H9 (cell line): ENCODE data around the gene SIDT2. TPM values are rescaled to one million over a fixed set of nuclear protein-coding genes. Genes with fewer than 3 reads are reported as not detected.

Experiments
- DNase-seq: peaks from one replicate; pipeline ENCODE4 v3.0.0-alpha.2; 2017
- H2AFZ ChIP-seq: one replicate; pipeline ENCODE4 v1.6.1; 2013; ENCODE audit warnings: mild to moderate bottlenecking, low read length, control low read depth, moderate library complexity
- H2AK5ac ChIP-seq: 2 replicates; pipeline ENCODE4 v1.6.1; 2013; ENCODE audit warnings: low read length, control low read depth, mixed read lengths; ENCODE audit not compliant: insufficient read length
- H2BK120ac ChIP-seq: one replicate; pipeline ENCODE4 v1.6.1; 2013; ENCODE audit warnings: low read depth, mild to moderate bottlenecking, low read length, control low read depth, inconsistent platforms; ENCODE audit not compliant: poor library complexity, severe bottlenecking
- H2BK12ac ChIP-seq: 2 replicates; pipeline ENCODE4 v1.6.1; 2013; ENCODE audit warnings: low read length, control low read depth, mixed read lengths, low read depth; ENCODE audit not compliant: insufficient read length
- H2BK15ac ChIP-seq: 2 replicates; pipeline ENCODE4 v1.6.1; 2013; ENCODE audit warnings: low read depth, low read length, control low read depth
- H2BK20ac ChIP-seq: one replicate; pipeline ENCODE4 v1.6.1; 2013; ENCODE audit warnings: low read depth, mild to moderate bottlenecking, low read length, control low read depth, inconsistent platforms; ENCODE audit not compliant: poor library complexity, severe bottlenecking
- H2BK5ac ChIP-seq: 2 replicates; pipeline ENCODE4 v1.6.1; 2013; ENCODE audit warnings: low read length, control low read depth, mixed read lengths; ENCODE audit not compliant: insufficient read length
- H3K14ac ChIP-seq: 2 replicates; pipeline ENCODE4 v1.6.1; 2013; ENCODE audit warnings: low read length, control low read depth; ENCODE audit not compliant: insufficient read depth
- H3K18ac ChIP-seq: 2 replicates; pipeline ENCODE4 v1.6.1; 2013; ENCODE audit warnings: low read depth, mild to moderate bottlenecking, mixed read lengths, low read length, control low read depth; ENCODE audit not compliant: insufficient read length
- H3K23ac ChIP-seq: 2 replicates; pipeline ENCODE4 v1.6.1; 2013; ENCODE audit warnings: low read length, control low read depth, mixed read lengths, low read depth; ENCODE audit not compliant: insufficient read length
- H3K23me2 ChIP-seq: 2 replicates; pipeline ENCODE4 v1.6.1; 2013; ENCODE audit warnings: low read depth, mild to moderate bottlenecking, mixed read lengths, low read length, control low read depth; ENCODE audit not compliant: insufficient read length, poor library complexity, severe bottlenecking
- H3K27ac ChIP-seq: 2 replicates; pipeline ENCODE4 v1.5.1; 2013; ENCODE audit warnings: low read length, control low read depth, mixed read lengths, low read depth; ENCODE audit not compliant: insufficient read length
- H3K27me3 ChIP-seq: 2 replicates; pipeline ENCODE4 v1.6.1; 2013; ENCODE audit warnings: low read length, control low read depth, inconsistent platforms; ENCODE audit not compliant: insufficient read depth
- H3K4ac ChIP-seq: 2 replicates; pipeline ENCODE4 v1.6.1; 2013; ENCODE audit warnings: low read depth, mild to moderate bottlenecking, control low read depth, inconsistent platforms, low read length, moderate library complexity
- H3K4me1 ChIP-seq: 2 replicates; pipeline ENCODE4 v1.6.1; 2013; ENCODE audit warnings: low read length, control low read depth, inconsistent platforms; ENCODE audit not compliant: insufficient read depth
- H3K4me2 ChIP-seq: 2 replicates; pipeline ENCODE4 v1.6.1; 2013; ENCODE audit warnings: low read length, control low read depth, mixed read lengths; ENCODE audit not compliant: insufficient read length, insufficient read depth
- H3K56ac ChIP-seq: 2 replicates; pipeline ENCODE4 v1.6.1; 2013; ENCODE audit warnings: low read depth, mild to moderate bottlenecking, mixed read lengths, low read length, control low read depth; ENCODE audit not compliant: insufficient read length
- H3K79me1 ChIP-seq: 2 replicates; pipeline ENCODE4 v1.6.1; 2013; ENCODE audit warnings: low read depth, mild to moderate bottlenecking, moderate library complexity, low read length, control low read depth, inconsistent platforms; ENCODE audit not compliant: insufficient read depth, poor library complexity, severe bottlenecking
- H3K79me2 ChIP-seq: 2 replicates; pipeline ENCODE4 v1.6.1; 2013; ENCODE audit warnings: low read length, control low read depth, inconsistent platforms; ENCODE audit not compliant: insufficient read depth
- H3K9ac ChIP-seq: 2 replicates; pipeline ENCODE4 v1.6.1; 2013; ENCODE audit warnings: low read length, control low read depth, mixed read lengths; ENCODE audit not compliant: insufficient read length; ENCODE audit errors: extremely low read depth
- H3K9me3 ChIP-seq: one replicate; pipeline ENCODE4 v1.6.1; 2013; ENCODE audit warnings: low read depth, low read length, inconsistent platforms; ENCODE audit not compliant: control insufficient read depth
- H3T11ph ChIP-seq: one replicate; pipeline ENCODE4 v1.6.1; 2013; ENCODE audit warnings: mild to moderate bottlenecking, low read length, control low read depth, inconsistent platforms
- H4K20me1 ChIP-seq: one replicate; pipeline ENCODE4 v1.6.1; 2013; ENCODE audit not compliant: control insufficient read depth, insufficient read length, insufficient read depth
- H4K5ac ChIP-seq: 2 replicates; pipeline ENCODE4 v1.6.1; 2013; ENCODE audit warnings: low read depth, mild to moderate bottlenecking, mixed read lengths, low read length, control low read depth; ENCODE audit not compliant: insufficient read length
- H4K8ac ChIP-seq: replicated peaks from 2 replicates; pipeline ENCODE4 v1.6.1; 2013; ENCODE audit warnings: low read length, control low read depth, mixed read lengths, low read depth; ENCODE audit not compliant: insufficient read length
- H4K91ac ChIP-seq: 2 replicates; pipeline ENCODE4 v1.6.1; 2013; ENCODE audit warnings: low read depth, mild to moderate bottlenecking, moderate library complexity, mixed read lengths, low read length, control low read depth; ENCODE audit not compliant: insufficient read length
- H3K27ac Mint-ChIP-seq, 3 experiments: 2 replicates in 2 of 3; 3 replicates in 1 of 3; pipeline ENCODE4 v1.8.0; 2020 to 2021; ENCODE audit warnings: mixed read lengths in 3 of 3, mild to moderate bottlenecking in 1 of 3, moderate library complexity in 1 of 3
- H3K27me3 Mint-ChIP-seq: 2 replicates; pipeline ENCODE4 v1.8.0; 2021; ENCODE audit warnings: low read depth, mild to moderate bottlenecking, moderate library complexity, mixed read lengths
- H3K36me3 Mint-ChIP-seq, 3 experiments: 2 replicates in 2 of 3; 3 replicates in 1 of 3; pipeline ENCODE4 v1.8.0; 2020 to 2021; ENCODE audit warnings: low read depth in 3 of 3, mixed read lengths in 3 of 3; ENCODE audit not compliant: insufficient read depth in 1 of 3
- H3K4me1 Mint-ChIP-seq, 2 experiments: 2 replicates each; pipeline ENCODE4 v1.8.0; 2020; ENCODE audit warnings: mixed read lengths in 2 of 2
- H3K4me3 Mint-ChIP-seq, 2 experiments: 2 replicates in 1 of 2; 3 replicates in 1 of 2; pipeline ENCODE4 v1.8.0; 2020 to 2021; ENCODE audit warnings: mild to moderate bottlenecking in 2 of 2, mixed read lengths in 2 of 2, moderate library complexity in 1 of 2
- H3K9me3 Mint-ChIP-seq, 2 experiments: 2 replicates in 1 of 2; 3 replicates in 1 of 2; pipeline ENCODE4 v1.8.0; 2020; ENCODE audit warnings: mild to moderate bottlenecking in 2 of 2, mixed read lengths in 2 of 2, moderate library complexity in 1 of 2
- CTCF ChIP-seq: fragments of 200-600 bp; sonication (generic); conservative IDR thresholded peaks from 3 replicates; pipeline ENCODE4 v1.8.0; 2021; ENCODE audit warnings: antibody characterized with exemption, mild to moderate bottlenecking
- WGBS: extraction: QIAGEN DNeasy Blood & Tissue Kit; methylation state at CpG from one replicate; pipeline ENCODE4 v1.1.7; 2013; ENCODE audit warnings: missing lambda C conversion rate, low lambda C conversion rate, mixed read lengths; ENCODE audit not compliant: insufficient read length; ENCODE audit errors: extremely low coverage; 5-methylcytosine and 5-hydroxymethylcytosine counted together
- total RNA-seq: library from RNA; stranded (reverse); gene quantifications from 2 replicates; pipeline ENCODE4 v1.2.1, GENCODE V29; 2021

Gene SIDT2
- total RNA-seq, 1 experiment from 2014 or later: 18.3 TPM

DNA sequence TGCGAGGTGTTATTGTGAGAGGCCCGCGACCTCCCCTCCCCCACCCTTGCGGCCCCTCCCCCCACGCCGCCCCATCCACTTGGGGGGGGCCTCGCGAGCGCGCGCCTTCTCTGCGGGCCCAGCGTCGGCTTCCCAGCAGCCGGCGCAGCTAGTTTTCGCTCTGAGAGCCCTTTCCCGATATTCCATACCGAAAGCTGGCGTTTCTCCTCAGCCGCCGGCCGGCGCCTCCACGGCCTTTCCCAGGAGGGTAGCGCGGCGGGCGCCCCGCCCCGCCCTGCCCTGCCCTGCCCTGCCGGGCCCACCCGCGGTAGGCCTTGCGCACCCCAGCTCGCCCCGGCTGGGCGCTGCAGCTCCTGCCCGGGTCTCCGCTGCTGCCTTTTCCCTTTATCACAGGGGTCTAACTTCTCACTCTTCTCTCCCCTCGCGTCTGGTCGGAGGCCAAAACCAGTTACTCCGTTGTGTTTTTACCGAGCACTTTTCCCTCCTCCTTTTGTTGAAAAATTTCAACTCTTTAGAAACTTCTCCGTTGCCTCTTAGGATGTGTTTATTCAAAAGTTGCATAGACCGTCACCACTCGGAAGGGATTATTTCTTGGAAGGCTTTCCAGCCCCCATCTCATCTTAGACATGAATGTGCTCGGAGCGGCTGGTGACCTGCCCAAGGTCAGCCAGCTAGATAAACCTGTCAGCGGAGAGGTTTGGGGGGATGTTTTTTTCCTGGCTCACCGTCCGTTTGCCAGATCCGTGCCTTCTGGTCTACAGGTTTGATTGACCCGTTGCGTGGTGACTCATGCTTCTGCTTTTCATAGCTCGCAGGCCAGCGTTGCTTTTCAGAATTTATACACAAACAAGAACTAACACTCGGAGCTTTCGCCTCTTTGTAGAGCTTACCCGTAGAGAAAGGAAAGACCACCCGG, 33.8 kb upstream of the SIDT2 start:
- Histone ChIP-seq H3K27ac (peak overlapping the region; percentile 55), H4K8ac (no peak overlapping the region), H2BK20ac (no peak overlapping the region), H3K9ac (peak overlapping the region; percentile 88), H2BK12ac (no peak overlapping the region), H3K23ac (no peak overlapping the region), H3K14ac (peak overlapping the region; percentile 95), H3K27me3 (no peaks in the 10 kb centered on the region), H3T11ph (no peak overlapping the region), H3K4me1 (no peaks in the 10 kb centered on the region; the same call in 1 of the 2 replicates), H3K18ac (peak overlapping the region; percentile 73), H4K91ac (no peak overlapping the region), H3K9me3 (no peaks in the 10 kb centered on the region), H3K79me1 (peaks cover under 1% of the 10 kb centered on the region), H2BK15ac (no peak overlapping the region), H4K5ac (no peak overlapping the region), H2BK120ac (no peak overlapping the region), H3K56ac (no peak overlapping the region), H3K23me2 (peaks cover 15% of the 10 kb centered on the region), H4K20me1 (no peaks in the 10 kb centered on the region), H2BK5ac (no peak overlapping the region), H3K4me2 (peak overlapping the region; percentile 84), H3K79me2 (peaks cover 48% of the 10 kb centered on the region), H2AFZ (no peak overlapping the region), H2AK5ac (no peak overlapping the region), H3K4ac (no peak overlapping the region)
- Mint-ChIP-seq H3K4me3 (peak overlapping the region; percentile 91 to 95), H3K27me3 (peaks cover 9% of the 10 kb centered on the region), H3K4me1 (peaks cover 30 to 39% of the 10 kb centered on the region in 2 experiments), H3K9me3 (no peaks in the 10 kb centered on the region; a peak in 2 of 5 replicates), H3K27ac (peak overlapping the region; percentile 90 to 97 (median 95)), H3K36me3 (peaks cover 28 to 45% (median 43%) of the 10 kb centered on the region in 3 experiments)
- TF ChIP-seq CTCF: no peak
- DNase-seq: no peak
- no CpG with 5 or more reads among the region's 62 CpGs for WGBS
